Measurements from ENCODE around the gene RPS6KA3. TPM values are rescaled to one million over a fixed set of nuclear protein-coding genes. Genes with fewer than 3 reads are reported as not detected.

Gene RPS6KA3
- total RNA-seq, 1 experiment from 2014 or later = 14.6 TPM

DNA sequence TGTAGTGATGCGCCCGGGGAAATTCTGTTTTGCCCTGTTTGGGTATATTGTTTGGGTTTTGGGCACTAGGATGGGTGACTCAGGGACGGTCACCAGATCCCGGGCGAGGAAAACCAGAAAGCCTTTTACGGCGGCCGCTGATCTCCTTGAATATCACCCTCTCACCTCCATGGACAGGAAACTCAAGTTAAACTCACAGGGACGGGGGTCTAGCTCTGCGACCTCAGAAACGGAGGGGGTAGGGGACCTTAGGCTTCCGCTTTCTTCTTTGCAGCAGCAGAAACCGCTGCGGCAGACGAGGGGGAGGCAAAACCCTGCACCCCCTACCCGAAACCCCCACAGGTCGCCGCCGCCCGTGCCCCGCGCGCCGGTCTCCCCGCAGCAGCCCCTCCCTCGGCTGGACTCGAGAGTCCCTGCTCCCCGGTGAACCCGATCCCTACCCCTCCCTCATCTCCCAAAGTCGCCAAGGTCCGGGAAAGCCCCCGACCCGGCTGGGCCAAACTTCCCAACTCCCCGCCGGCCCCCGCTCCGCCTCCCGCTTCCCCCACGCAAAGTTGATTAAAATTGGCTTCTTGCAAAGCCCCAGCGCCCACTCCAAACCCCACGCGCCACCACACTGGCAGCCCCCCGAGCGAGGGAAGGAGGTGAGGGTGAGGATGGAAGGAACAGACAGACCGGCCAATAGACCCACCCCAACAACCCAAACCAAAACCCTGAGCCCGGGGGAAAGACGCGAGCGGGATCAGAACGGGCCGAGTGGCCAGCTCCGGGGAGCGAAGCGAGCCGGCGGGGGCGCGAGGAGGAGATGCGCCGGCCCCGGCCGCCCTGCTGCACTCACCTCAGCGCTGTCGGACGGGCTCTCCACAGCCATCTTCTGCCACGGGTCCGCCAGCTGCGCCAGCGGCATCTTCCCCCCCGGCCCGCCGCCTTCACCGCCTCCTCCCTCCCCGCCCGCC is 705 bp downstream of the RPS6KA3 start:
- ATAC-seq = peak; percentile 7; the same call in 1 of the 2 replicates
- Mint-ChIP-seq H3K4me3 (peak overlapping the region; percentile 93), H3K4me1 (peaks cover 19% of the 10 kb centered on the region), H3K36me3 (no peaks in the 10 kb centered on the region), H3K27ac (peak overlapping the region; percentile 69; the same call in 1 of the 2 replicates), H3K27me3 (ENCODE audit: low read depth) (peaks cover 31% of the 10 kb centered on the region), H3K9me3 (no peaks in the 10 kb centered on the region)
- DNase-seq (ENCODE audit: low spot score) = peak; percentile 16
- TF ChIP-seq MYBL2 (CRISPR knock-in tag; IDR thresholded peaks at IDR 0.05) = no peak
- TF ChIP-seq PRRX2 (CRISPR knock-in tag; IDR thresholded peaks at IDR 0.05) = no peak
- TF ChIP-seq KAT7 (CRISPR knock-in tag; IDR thresholded peaks at IDR 0.05; ENCODE audit: borderline replicate concordance) = no peak
- no peak for TF ChIP-seq ATF1 (CRISPR knock-in tag; IDR thresholded peaks at IDR 0.05)
- TF ChIP-seq ZNF219 (CRISPR knock-in tag; IDR thresholded peaks at IDR 0.05; ENCODE audit: borderline replicate concordance) = no peak
- no peak for TF ChIP-seq JAZF1 (CRISPR knock-in tag; IDR thresholded peaks at IDR 0.05)
- no peak for TF ChIP-seq FOXP1 (CRISPR knock-in tag; IDR thresholded peaks at IDR 0.05; ENCODE audit: borderline replicate concordance)
- TF ChIP-seq ESRRA (CRISPR knock-in tag; IDR thresholded peaks at IDR 0.05; ENCODE audit: borderline replicate concordance) = no peak
- TF ChIP-seq GTF2I (CRISPR knock-in tag; conservative IDR thresholded peaks at IDR 0.05) = no peak
- TF ChIP-seq NR1H2 (CRISPR knock-in tag; IDR thresholded peaks at IDR 0.05) = no peak
- TF ChIP-seq, protein P1, sequence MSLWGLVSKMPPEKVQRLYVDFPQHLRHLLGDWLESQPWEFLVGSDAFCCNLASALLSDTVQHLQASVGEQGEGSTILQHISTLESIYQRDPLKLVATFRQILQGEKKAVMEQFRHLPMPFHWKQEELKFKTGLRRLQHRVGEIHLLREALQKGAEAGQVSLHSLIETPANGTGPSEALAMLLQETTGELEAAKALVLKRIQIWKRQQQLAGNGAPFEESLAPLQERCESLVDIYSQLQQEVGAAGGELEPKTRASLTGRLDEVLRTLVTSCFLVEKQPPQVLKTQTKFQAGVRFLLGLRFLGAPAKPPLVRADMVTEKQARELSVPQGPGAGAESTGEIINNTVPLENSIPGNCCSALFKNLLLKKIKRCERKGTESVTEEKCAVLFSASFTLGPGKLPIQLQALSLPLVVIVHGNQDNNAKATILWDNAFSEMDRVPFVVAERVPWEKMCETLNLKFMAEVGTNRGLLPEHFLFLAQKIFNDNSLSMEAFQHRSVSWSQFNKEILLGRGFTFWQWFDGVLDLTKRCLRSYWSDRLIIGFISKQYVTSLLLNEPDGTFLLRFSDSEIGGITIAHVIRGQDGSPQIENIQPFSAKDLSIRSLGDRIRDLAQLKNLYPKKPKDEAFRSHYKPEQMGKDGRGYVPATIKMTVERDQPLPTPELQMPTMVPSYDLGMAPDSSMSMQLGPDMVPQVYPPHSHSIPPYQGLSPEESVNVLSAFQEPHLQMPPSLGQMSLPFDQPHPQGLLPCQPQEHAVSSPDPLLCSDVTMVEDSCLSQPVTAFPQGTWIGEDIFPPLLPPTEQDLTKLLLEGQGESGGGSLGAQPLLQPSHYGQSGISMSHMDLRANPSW (CRISPR knock-in tag; conservative IDR thresholded peaks at IDR 0.05; ENCODE audit: low read depth) = no peak
- no peak for TF ChIP-seq ZBTB21 (CRISPR knock-in tag; IDR thresholded peaks at IDR 0.05; ENCODE audit: borderline replicate concordance)
- no peak for TF ChIP-seq SOX15 (CRISPR knock-in tag; IDR thresholded peaks at IDR 0.05)
- TF ChIP-seq ZNF512 (CRISPR knock-in tag; IDR thresholded peaks at IDR 0.05; ENCODE audit: borderline replicate concordance) = no peak
- no peak for TF ChIP-seq ZNF423 (CRISPR knock-in tag; IDR thresholded peaks at IDR 0.05)
- ChIA-PET POLR2A (no interaction called here), CTCF (no interaction called here)

GRCh38 chrX:20265221-20265725 is 1.4 kb downstream of the RPS6KA3 start:
- POLR2A ChIA-PET = no interaction called here
- peaks cover 24% of the 10 kb centered on the region for H3K27me3 Mint-ChIP-seq (ENCODE audit: low read depth)

GRCh38 chrX:20263474-20263873 is 3.2 kb downstream of the RPS6KA3 start:
- ChIA-PET CTCF (no interaction called here), POLR2A (no interaction called here)
- no peaks in the 10 kb centered on the region for H3K9me3 Mint-ChIP-seq
- no peak overlapping the region for H3K27ac Mint-ChIP-seq
- H3K27me3 Mint-ChIP-seq (ENCODE audit: low read depth) = peaks cover 7% of the 10 kb centered on the region
- ATAC-seq = no peak
- H3K4me3 Mint-ChIP-seq = no peak overlapping the region
- peaks cover 15% of the 10 kb centered on the region for H3K4me1 Mint-ChIP-seq
- no peak for DNase-seq (ENCODE audit: low spot score)
- H3K36me3 Mint-ChIP-seq = no peaks in the 10 kb centered on the region
- TF ChIP-seq, protein P2, sequence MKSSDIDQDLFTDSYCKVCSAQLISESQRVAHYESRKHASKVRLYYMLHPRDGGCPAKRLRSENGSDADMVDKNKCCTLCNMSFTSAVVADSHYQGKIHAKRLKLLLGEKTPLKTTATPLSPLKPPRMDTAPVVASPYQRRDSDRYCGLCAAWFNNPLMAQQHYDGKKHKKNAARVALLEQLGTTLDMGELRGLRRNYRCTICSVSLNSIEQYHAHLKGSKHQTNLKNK (CRISPR knock-in tag; IDR thresholded peaks at IDR 0.05) = no peak
- TF ChIP-seq E2F1 (CRISPR knock-in tag; IDR thresholded peaks at IDR 0.05) = no peak
- TF ChIP-seq ZBTB21 (CRISPR knock-in tag; IDR thresholded peaks at IDR 0.05; ENCODE audit: borderline replicate concordance) = no peak
- TF ChIP-seq, protein P3, sequence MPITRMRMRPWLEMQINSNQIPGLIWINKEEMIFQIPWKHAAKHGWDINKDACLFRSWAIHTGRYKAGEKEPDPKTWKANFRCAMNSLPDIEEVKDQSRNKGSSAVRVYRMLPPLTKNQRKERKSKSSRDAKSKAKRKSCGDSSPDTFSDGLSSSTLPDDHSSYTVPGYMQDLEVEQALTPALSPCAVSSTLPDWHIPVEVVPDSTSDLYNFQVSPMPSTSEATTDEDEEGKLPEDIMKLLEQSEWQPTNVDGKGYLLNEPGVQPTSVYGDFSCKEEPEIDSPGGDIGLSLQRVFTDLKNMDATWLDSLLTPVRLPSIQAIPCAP (CRISPR knock-in tag; IDR thresholded peaks at IDR 0.05) = no peak
- no peak for TF ChIP-seq NFYB (CRISPR knock-in tag; conservative IDR thresholded peaks at IDR 0.05; ENCODE audit: low read depth)
- TF ChIP-seq TP53 (CRISPR knock-in tag; IDR thresholded peaks at IDR 0.05) = no peak
- TF ChIP-seq OVOL2 (CRISPR knock-in tag; IDR thresholded peaks at IDR 0.05; ENCODE audit: borderline replicate concordance) = no peak
- TF ChIP-seq TEAD1 (CRISPR knock-in tag; IDR thresholded peaks at IDR 0.05) = no peak
- no peak for TF ChIP-seq ZNF232 (CRISPR knock-in tag; IDR thresholded peaks at IDR 0.05)

More at GRCh38 chrX:20265221-20265725, 1.4 kb downstream of the RPS6KA3 start:
- Mint-ChIP-seq H3K4me3 (peak overlapping the region; percentile 93), H3K36me3 (no peaks in the 10 kb centered on the region), H3K4me1 (peaks cover 19% of the 10 kb centered on the region), H3K9me3 (no peaks in the 10 kb centered on the region), H3K27ac (peak overlapping the region; percentile 69)
- CTCF ChIA-PET = no interaction called here
- TF ChIP-seq ZBTB21 (CRISPR knock-in tag; IDR thresholded peaks at IDR 0.05; ENCODE audit: borderline replicate concordance) (no peak), GABPB1 (CRISPR knock-in tag; IDR thresholded peaks at IDR 0.05) (0 out of 2 replicates have a peak, but pooled peaks have one; percentile 32)
- DNase-seq (ENCODE audit: low spot score) = peak; percentile 12
- ATAC-seq = 0 out of 2 replicates have a peak, but pooled peaks have one; percentile 11
